GM23338 (cell line): ENCODE results near the gene CFB. TPM values are rescaled to one million over a fixed set of nuclear protein-coding genes. Genes with fewer than 3 reads are reported as not detected.
"Not testable (repeated sequence)": the region's sequence is repeated elsewhere in the genome, so short reads cannot be mapped to it uniquely, and the experiment has no call there.

ENCODE experiments used
- ATAC-seq: fragments of 200-7000 bp; cut with Tn5 transposase; 3 replicates; pipeline ENCODE4 v1.9.1; 2020
- DNase-seq: peaks from one replicate; pipeline ENCODE4 v3.0.0-alpha.2; 2015; ENCODE audit warnings: low spot score
- H2AFZ ChIP-seq: fragments of 200-600 bp; sonication (generic); 2 replicates; pipeline ENCODE4 v1.8.0; 2016; ENCODE audit warnings: antibody characterized with exemption, mild to moderate bottlenecking, moderate library complexity
- H3F3A ChIP-seq: fragments of 200-600 bp; sonication (generic); replicated peaks from 2 replicates; pipeline ENCODE4 v1.8.0; 2017; ENCODE audit warnings: antibody characterized with exemption, mixed run types, low read depth
- H3K27ac ChIP-seq: fragments of 200-600 bp; sonication (generic); 2 replicates; pipeline ENCODE4 v1.6.1; 2016; ENCODE audit warnings: low read depth
- H3K27me3 ChIP-seq: fragments of 200-600 bp; sonication (generic); 2 replicates; pipeline ENCODE4 v1.8.0; 2016; ENCODE audit warnings: mild to moderate bottlenecking, mixed run types, moderate library complexity; ENCODE audit not compliant: insufficient read depth
- H3K36me3 ChIP-seq: fragments of 200-600 bp; sonication (generic); 2 replicates; pipeline ENCODE4 v1.8.0; 2016; ENCODE audit warnings: mild to moderate bottlenecking; ENCODE audit not compliant: insufficient read depth
- H3K4me1 ChIP-seq: fragments of 200-600 bp; sonication (generic); 2 replicates; pipeline ENCODE4 v1.8.0; 2016; ENCODE audit warnings: mild to moderate bottlenecking, moderate library complexity; ENCODE audit not compliant: insufficient read depth
- H3K4me2 ChIP-seq: fragments of 200-600 bp; sonication (generic); 2 replicates; pipeline ENCODE4 v1.7.1; 2017; ENCODE audit warnings: mixed run types
- H3K4me3 ChIP-seq: fragments of 200-600 bp; sonication (generic); 2 replicates; pipeline ENCODE4 v1.6.1; 2016; ENCODE audit warnings: mixed run types
- H3K79me2 ChIP-seq: fragments of 200-600 bp; sonication (generic); replicated peaks from 2 replicates; pipeline ENCODE4 v1.8.0; 2017; ENCODE audit warnings: mild to moderate bottlenecking; ENCODE audit not compliant: insufficient read depth
- H3K9me2 ChIP-seq: fragments of 200-600 bp; sonication (generic); 2 replicates; pipeline ENCODE4 v1.8.0; 2017; ENCODE audit not compliant: insufficient read depth
- H4K20me1 ChIP-seq: fragments of 200-600 bp; sonication (generic); replicated peaks from 2 replicates; pipeline ENCODE4 v1.8.0; 2017; ENCODE audit warnings: mild to moderate bottlenecking; ENCODE audit not compliant: insufficient read depth
- H3K27ac Mint-ChIP-seq: 2 replicates; pipeline ENCODE4 v1.8.0; 2020; ENCODE audit warnings: inconsistent platforms, mild to moderate bottlenecking, moderate library complexity, mixed read lengths
- H3K27me3 Mint-ChIP-seq: 3 replicates; pipeline ENCODE4 v1.8.0; 2022; ENCODE audit warnings: low read depth, mild to moderate bottlenecking, moderate library complexity, mixed read lengths, inconsistent platforms; ENCODE audit not compliant: insufficient read depth, poor library complexity
- H3K36me3 Mint-ChIP-seq: 3 replicates; pipeline ENCODE4 v1.8.0; 2021; ENCODE audit warnings: low read depth, mild to moderate bottlenecking, inconsistent platforms, moderate library complexity, mixed read lengths
- H3K4me1 Mint-ChIP-seq: 3 replicates; pipeline ENCODE4 v1.8.0; 2020; ENCODE audit warnings: mild to moderate bottlenecking, inconsistent platforms, mixed read lengths
- H3K4me3 Mint-ChIP-seq: 3 replicates; pipeline ENCODE4 v1.8.0; 2021; ENCODE audit warnings: moderate library complexity, mild to moderate bottlenecking, inconsistent platforms, mixed read lengths
- H3K9me3 Mint-ChIP-seq: 3 replicates; pipeline ENCODE4 v1.8.0; 2020; ENCODE audit warnings: moderate library complexity, mild to moderate bottlenecking, inconsistent platforms, mixed read lengths
- CREB1 ChIP-seq: fragments of 250-450 bp; sonication (Bioruptor Pico); IDR thresholded peaks from 2 replicates; pipeline ENCODE4 v1.5.0; 2020; ENCODE audit warnings: low read depth, mild to moderate bottlenecking, moderate library complexity
- EZH2phosphoT487 ChIP-seq: fragments of 200-600 bp; sonication (generic); IDR thresholded peaks from one replicate; pipeline ENCODE4 v1.8.1; 2018; ENCODE audit warnings: antibody characterized with exemption; ENCODE audit not compliant: unreplicated experiment
- JUNB ChIP-seq: IDR thresholded peaks from one replicate; pipeline ENCODE4 v1.6.1; 2016; ENCODE audit warnings: antibody characterized with exemption; ENCODE audit not compliant: unreplicated experiment
- NANOG ChIP-seq: IDR thresholded peaks from 2 replicates; pipeline ENCODE4 v1.6.1; 2016; ENCODE audit warnings: antibody characterized with exemption, borderline replicate concordance
- POLR2AphosphoS5 ChIP-seq: IDR thresholded peaks from 2 replicates; pipeline ENCODE4 v1.6.1; 2016; ENCODE audit warnings: antibody characterized with exemption, low read depth
- STAT1 ChIP-seq: IDR thresholded peaks from one replicate; pipeline ENCODE4 v1.6.1; 2016; ENCODE audit warnings: antibody characterized with exemption; ENCODE audit not compliant: unreplicated experiment
- ZNF331 ChIP-seq: fragments of 250-450 bp; sonication (Bioruptor Pico); IDR thresholded peaks from 2 replicates; pipeline ENCODE4 v1.5.0; 2020; ENCODE audit warnings: low read depth, mild to moderate bottlenecking, moderate library complexity
- ZNF462 ChIP-seq: fragments of 250-450 bp; sonication (Bioruptor Pico); IDR thresholded peaks from 2 replicates; pipeline ENCODE4 v1.5.0; 2020; ENCODE audit warnings: mild to moderate bottlenecking, moderate library complexity
- polyA plus RNA-seq: library from polyadenylated mRNA; unstranded; fragments of >200 nt; fragmentation: Nextera tagmentation; extraction: Ambion mirVana; gene quantifications from 2 replicates; pipeline ENCODE4 v1.2.1, GENCODE V29; 2016
- total RNA-seq: library from RNA; depleted of rRNA; stranded (reverse); fragments of >200 nt; shearing (Covaris generic); gene quantifications from 2 replicates; pipeline ENCODE4 v1.2.3, GENCODE V29; 2014

CFB gene
- total and polyA plus RNA-seq, 2 experiments from 2014 or later = 0.86 TPM; not detected in 1

- H3K79me2 ChIP-seq = no peaks in the 10 kb centered on the region
- H3K27ac ChIP-seq = no peak overlapping the region
- H3K27me3 Mint-ChIP-seq = peaks cover 11% of the 10 kb centered on the region
- no peak overlapping the region for H3K4me3 ChIP-seq
- no peak overlapping the region; the same call in 2 of the 3 replicates for H3K4me3 Mint-ChIP-seq
- no peak overlapping the region for H3K4me2 ChIP-seq
- peaks cover 17% of the 10 kb centered on the region for H3K4me1 ChIP-seq
- H3K9me2 ChIP-seq = no peaks in the 10 kb centered on the region
- H4K20me1 ChIP-seq = no peaks in the 10 kb centered on the region
- DNase-seq (no peak), ATAC-seq (peak; percentile 41)
- H3K36me3 ChIP-seq = no peaks in the 10 kb centered on the region
- no peaks in the 10 kb centered on the region; the same call in 2 of the 3 replicates for H3K36me3 Mint-ChIP-seq
- TF ChIP-seq EZH2phosphoT487 (no peak), STAT1 (no peak), ZNF462 (CRISPR knock-in tag) (no peak), NANOG (no peak), POLR2AphosphoS5 (no peak), CREB1 (CRISPR knock-in tag) (no peak), JUNB (no peak), ZNF331 (no peak)
- peaks cover 16% of the 10 kb centered on the region for H3K4me1 Mint-ChIP-seq
- no peak overlapping the region for H2AFZ ChIP-seq
- peaks cover 7% of the 10 kb centered on the region; the same call in 1 of the 2 replicates for H3F3A ChIP-seq
- no peaks in the 10 kb centered on the region for H3K9me3 Mint-ChIP-seq
- H3K27ac Mint-ChIP-seq = no peak overlapping the region
- no peaks in the 10 kb centered on the region for H3K27me3 ChIP-seq
Measured at GRCh38 chr6:31907158-31907813, 38.6 kb upstream of the CFB start.

- not testable (repeated sequence) for ATAC-seq, DNase-seq, H3K36me3 Mint-ChIP-seq, H2AFZ ChIP-seq, H3F3A ChIP-seq, H3K79me2 ChIP-seq, H3K4me1 Mint-ChIP-seq, H3K27me3 Mint-ChIP-seq, H3K9me3 Mint-ChIP-seq, H3K4me3 Mint-ChIP-seq, H3K36me3 ChIP-seq, H3K4me2 ChIP-seq, H3K9me2 ChIP-seq, H3K4me3 ChIP-seq, H3K27me3 ChIP-seq, H3K27ac ChIP-seq, H3K27ac Mint-ChIP-seq, H4K20me1 ChIP-seq
- H3K4me1 ChIP-seq = peaks cover 12% of the 10 kb centered on the region
Measured at GRCh38 chr6:31908255-31908654, 37.6 kb upstream of the CFB start.
